Muscle of arm (tissue), 12 donors: ENCODE measurements around the gene MECR. TPM values are rescaled to one million over a fixed set of nuclear protein-coding genes. Genes with fewer than 3 reads are reported as not detected.
"Not testable (repeated sequence)": the region's sequence is repeated elsewhere in the genome, so short reads cannot be mapped to it uniquely, and the experiment has no call there.

Source experiments
- DNase-seq: peaks from one replicate; pipeline ENCODE4 v3.0.0-alpha.2; 2013
- polyA plus RNA-seq, 12 donors: library from polyadenylated mRNA; unstranded; fragments of 120-200 nt; gene quantifications; one replicate each; pipeline ENCODE4 v1.2.1, GENCODE V29; 2013; ENCODE audit not compliant: insufficient read length in 12 of 12

Gene MECR
- polyA plus RNA-seq, 12 donors = 17.7 to 25.1 (median 23.3) TPM; not detected in 1

GRCh38 chr1:29237852-29238619, 7.3 kb upstream of the MECR start:
- DNase-seq = no peak

- no peak for DNase-seq
Measured at GRCh38 chr1:29237129-29237821, 6.5 kb upstream of the MECR start.

GRCh38 chr1:29236712-29237128, 6.0 kb upstream of the MECR start:
- DNase-seq = no peak

- DNase-seq = peak; percentile 67
Measured at GRCh38 chr1:29235955-29236711, 5.4 kb upstream of the MECR start, which contains the start of gene PTPRU. PTPRU (plus strand) TSS chr1:29236522; CDS start chr1:29236645, 123 bp downstream.

GRCh38 chr1:29234881-29235280, 4.1 kb upstream of the MECR start:
- not testable (repeated sequence) for DNase-seq

- no peak for DNase-seq
Measured at GRCh38 chr1:29234471-29234870, 3.7 kb upstream of the MECR start.

GRCh38 chr1:29233693-29234092, 3.0 kb upstream of the MECR start:
- DNase-seq = no peak

GRCh38 chr1:29232387-29232786, 1.7 kb upstream of the MECR start:
- DNase-seq = no peak

GRCh38 chr1:29230204-29230552, 556 bp downstream of the MECR start:
- no peak for DNase-seq

GRCh38 chr1:29227511-29227910, 3.2 kb downstream of the MECR start:
- DNase-seq = no peak

- no peak for DNase-seq
Measured at GRCh38 chr1:29225361-29225760, 5.4 kb downstream of the MECR start.

- no peak for DNase-seq
Measured at GRCh38 chr1:29224356-29224837, 6.3 kb downstream of the MECR start.

- no peak for DNase-seq
Measured at GRCh38 chr1:29223521-29223920, 7.2 kb downstream of the MECR start.

- no peak for DNase-seq
Measured at GRCh38 chr1:29222686-29223085, 8.0 kb downstream of the MECR start.

GRCh38 chr1:29222260-29222659, 8.5 kb downstream of the MECR start:
- not testable (repeated sequence) for DNase-seq

- DNase-seq = no peak
Measured at GRCh38 chr1:29221296-29221695, 9.4 kb downstream of the MECR start.

- DNase-seq = no peak
Measured at GRCh38 chr1:29218223-29218622, 12.5 kb downstream of the MECR start.

- no peak for DNase-seq
Measured at GRCh38 chr1:29217633-29218032, 13.1 kb downstream of the MECR start.

- DNase-seq = no peak
Measured at GRCh38 chr1:29213055-29213454, 17.7 kb downstream of the MECR start.

GRCh38 chr1:29211086-29212030, 19.4 kb downstream of the MECR start:
- DNase-seq = no peak
